Left lung (tissue), 10 donors: ENCODE data around the gene PYGB. TPM values are rescaled to one million over a fixed set of nuclear protein-coding genes. Genes with fewer than 3 reads are reported as not detected.
A peak's percentile ranks its signal among the peaks of the same experiment; 100 is the strongest.

Experiments used
- ATAC-seq: fragments of 200-7000 bp; cut with Tn5 transposase; one replicate; pipeline ENCODE4 v1.9.1; 2020; ENCODE audit warnings: moderate library complexity
- DNase-seq, 4 donors: peaks; one replicate each; pipeline ENCODE4 v3.0.0-alpha.2; 2013 to 2020
- H3K27ac ChIP-seq, 2 donors: fragments of 200-600 bp; sonication (generic) in 1 of 2; one replicate each; pipeline versions ENCODE4 v1.5.0 to v1.8.0; 2020 to 2021
- H3K27me3 ChIP-seq, 2 donors: fragments of 200-600 bp; sonication (generic) in 1 of 2; one replicate each; pipeline versions ENCODE4 v1.5.0 to v1.8.0; 2020 to 2021
- H3K36me3 ChIP-seq, 2 donors: fragments of 200-600 bp; sonication (generic) in 1 of 2; one replicate each; pipeline versions ENCODE4 v1.5.0 to v1.8.0; 2020 to 2021
- H3K4me1 ChIP-seq, 2 donors: fragments of 200-600 bp; one replicate each; pipeline ENCODE4 v1.8.0; 2021
- H3K4me3 ChIP-seq, 2 donors: fragments of 200-600 bp; sonication (generic) in 1 of 2; one replicate each; pipeline versions ENCODE4 v1.5.0 to v1.8.0; 2020 to 2021; ENCODE audit warnings: mild to moderate bottlenecking in 1 of 2
- H3K9me3 ChIP-seq, 2 donors: fragments of 200-600 bp; sonication (generic) in 1 of 2; one replicate each; pipeline versions ENCODE4 v1.5.0 to v1.8.0; 2020 to 2021
- CTCF ChIP-seq, 2 donors: fragments of 200-600 bp; sonication (generic) in 1 of 2; IDR thresholded peaks; one replicate each; pipeline versions ENCODE4 v1.5.0 to v1.8.0; 2021; ENCODE audit warnings: antibody characterized with exemption in 2 of 2
- intact Hi-C, 2 donors: fragments of 100-400 bp; cut with DNase I; formaldehyde crosslinking; loops; one replicate each; pipeline versions ENCODE4 v1.11.2 to v1.14.2; 2022
- polyA plus RNA-seq, 6 donors: library from polyadenylated mRNA; unstranded; fragments of 120-200 nt; gene quantifications; one replicate each; pipeline ENCODE4 v1.2.1, GENCODE V29; 2013; ENCODE audit not compliant: insufficient read length in 6 of 6
- total RNA-seq, 2 donors: library from RNA; stranded (reverse); fragmentation: NEBNext Ultra II Directional; extraction: Animal tissue kit (Norgen Biotek cat#: 25700); gene quantifications; one replicate each; pipeline ENCODE4 v1.2.1, GENCODE V29; 2021
- donor health status: DM: no; HTN: yes; CAD: no.
- donor health status: DM: no; HTN: no; CAD: no.

Gene PYGB
- total and polyA plus RNA-seq, 8 donors: 37.8 to 81.3 (median 47.8) TPM

DNA sequence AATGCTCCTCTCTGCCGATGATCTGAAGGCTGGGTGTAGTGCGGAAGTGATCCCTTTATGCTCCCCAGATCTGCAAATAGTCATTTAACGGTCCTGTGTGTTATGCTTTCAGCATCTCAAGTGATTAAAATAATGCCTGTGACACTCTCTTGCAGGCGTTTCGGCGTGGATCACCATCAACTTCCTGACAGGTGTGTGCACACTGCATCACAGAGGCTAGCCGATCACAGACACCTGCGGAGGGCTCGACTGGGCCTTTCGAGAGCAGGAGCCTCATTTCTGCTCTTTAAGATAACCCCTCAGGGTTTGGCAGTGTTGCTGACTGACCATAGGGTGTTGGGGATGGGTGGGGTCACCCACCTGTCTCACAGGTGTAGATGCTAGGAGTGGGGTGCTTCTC is 32.4 kb upstream of the PYGB start:
- ATAC-seq (no peak), DNase-seq (no peak)
- H3K27ac ChIP-seq: no peak overlapping the region
- TF ChIP-seq CTCF (IDR thresholded peaks at IDR 0.05): no peak
- no peaks in the 10 kb centered on the region for H3K4me1 ChIP-seq
- peaks cover 0 to 97% of the 10 kb centered on the region in 2 donors for H3K36me3 ChIP-seq
- no peak overlapping the region for H3K4me3 ChIP-seq
- no peaks in the 10 kb centered on the region for H3K9me3 ChIP-seq
- intact Hi-C loops: no loop called here
- no peaks in the 10 kb centered on the region for H3K27me3 ChIP-seq

GRCh38 chr20:25216199-25216945 is 31.5 kb upstream of the PYGB start:
- DNase-seq: peak in 1 of 4 donors; percentile 33

DNA sequence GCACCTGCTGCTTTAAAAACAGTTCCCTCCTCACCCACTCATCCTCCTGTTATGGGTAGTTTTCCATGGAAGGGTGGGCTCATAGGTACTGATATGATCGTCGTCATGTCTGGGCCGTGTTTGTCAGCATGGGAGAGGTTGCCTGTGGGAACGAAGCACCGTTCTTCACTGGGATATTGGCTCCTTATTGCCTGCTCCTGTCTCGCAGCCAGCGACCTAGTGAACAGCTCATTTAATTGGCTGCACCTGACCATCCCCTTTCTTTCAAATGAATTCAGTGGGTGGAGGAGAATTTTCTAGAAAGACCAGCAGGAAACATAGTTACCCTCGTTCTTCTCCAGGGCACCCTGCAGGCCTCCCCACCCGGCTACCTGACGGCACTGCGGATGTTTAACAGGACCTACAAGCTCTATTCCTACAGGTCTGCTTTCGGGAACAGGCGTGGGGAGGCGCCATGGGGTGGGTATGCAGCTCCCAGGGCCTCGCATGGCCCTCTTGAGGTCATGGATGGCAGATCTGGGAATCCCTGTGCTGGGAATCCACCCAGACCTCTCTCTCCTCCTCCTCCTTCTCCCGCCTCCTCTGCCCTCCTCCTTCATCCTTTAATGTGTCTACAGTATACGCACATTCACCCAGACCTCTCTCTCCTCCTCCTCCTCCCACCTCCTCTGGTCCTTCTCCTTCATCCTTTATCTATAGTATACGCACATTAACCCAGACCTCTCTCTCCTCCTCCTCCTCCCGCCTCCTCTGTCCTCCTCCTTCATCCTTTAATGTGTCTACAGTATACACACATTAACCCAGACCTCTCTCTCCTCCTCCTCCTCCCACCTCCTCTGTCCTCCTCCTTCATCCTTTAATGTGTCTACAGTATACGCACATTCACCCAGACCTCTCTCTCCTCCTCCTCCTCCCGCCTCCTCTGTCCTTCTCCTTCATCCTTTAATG is 30.4 kb upstream of the PYGB start:
- intact Hi-C loops: no loop called here
- Histone ChIP-seq H3K36me3 (peaks cover 0 to 95% of the 10 kb centered on the region in 2 donors), H3K9me3 (no peaks in the 10 kb centered on the region), H3K4me1 (no peaks in the 10 kb centered on the region), H3K4me3 (no peak overlapping the region), H3K27ac (no peak overlapping the region), H3K27me3 (no peaks in the 10 kb centered on the region)
- DNase-seq (no peak), ATAC-seq (no peak)
- TF ChIP-seq CTCF (IDR thresholded peaks at IDR 0.05): no peak

More at GRCh38 chr20:25216199-25216945, 31.5 kb upstream of the PYGB start:
- intact Hi-C loops: no loop called here
- TF ChIP-seq CTCF (IDR thresholded peaks at IDR 0.05): no peak
- Histone ChIP-seq H3K4me3 (no peak overlapping the region), H3K27me3 (no peaks in the 10 kb centered on the region), H3K27ac (no peak overlapping the region), H3K4me1 (no peaks in the 10 kb centered on the region), H3K36me3 (peaks cover 0 to 95% of the 10 kb centered on the region in 2 donors), H3K9me3 (no peaks in the 10 kb centered on the region)
- no peak for ATAC-seq

DNA sequence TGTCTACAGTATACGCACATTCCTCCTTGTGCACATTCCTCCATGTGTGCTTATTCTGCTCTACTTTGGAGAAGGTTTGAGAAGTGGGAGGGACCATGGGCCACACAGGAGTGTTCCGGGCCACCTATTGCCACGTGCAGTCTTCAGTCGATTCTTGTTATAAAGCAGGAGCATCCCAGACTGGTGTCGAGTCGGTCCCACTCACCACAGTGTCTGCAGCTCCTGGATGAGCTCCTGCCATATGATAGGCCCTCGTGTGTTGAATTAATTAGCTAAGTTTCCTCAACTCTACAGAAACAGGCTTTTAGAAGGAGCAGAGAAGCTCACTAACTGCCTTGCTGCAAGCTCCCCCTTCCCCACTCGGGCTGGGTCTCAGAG is 29.8 kb upstream of the PYGB start:
- DNase-seq (no peak), ATAC-seq (no peak)
- H3K4me3 ChIP-seq: no peak overlapping the region
- no peak overlapping the region for H3K27ac ChIP-seq
- H3K9me3 ChIP-seq: no peaks in the 10 kb centered on the region
- TF ChIP-seq CTCF (IDR thresholded peaks at IDR 0.05): no peak
- no peaks in the 10 kb centered on the region for H3K27me3 ChIP-seq
- H3K4me1 ChIP-seq: no peaks in the 10 kb centered on the region
- peaks cover 0 to 92% of the 10 kb centered on the region in 2 donors for H3K36me3 ChIP-seq
- intact Hi-C loops: no loop called here

DNA sequence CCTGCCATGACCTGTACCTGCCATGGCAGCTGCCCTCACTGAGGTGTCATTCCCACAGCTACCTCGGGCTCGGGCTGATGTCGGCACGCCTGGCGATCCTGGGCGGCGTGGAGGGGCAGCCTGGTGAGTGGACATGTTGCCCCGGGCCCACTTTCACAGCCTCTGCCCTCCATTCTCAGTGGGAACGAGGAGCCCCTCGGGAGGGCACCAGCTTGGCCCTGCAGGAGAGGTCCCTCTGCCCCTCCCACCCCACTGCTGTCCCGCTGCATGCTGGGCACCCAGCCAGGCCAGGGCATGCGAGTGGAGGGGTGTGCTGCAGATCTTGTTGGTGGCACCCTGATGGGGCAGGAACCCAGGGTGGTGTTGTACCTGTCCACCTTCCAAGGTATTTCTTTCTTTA is 29.4 kb upstream of the PYGB start:
- intact Hi-C loops: no loop called here
- no peaks in the 10 kb centered on the region for H3K4me1 ChIP-seq
- H3K9me3 ChIP-seq: no peaks in the 10 kb centered on the region
- DNase-seq (no peak), ATAC-seq (no peak)
- H3K4me3 ChIP-seq: no peak overlapping the region
- H3K27ac ChIP-seq: no peak overlapping the region
- H3K27me3 ChIP-seq: no peaks in the 10 kb centered on the region
- peaks cover 0 to 88% of the 10 kb centered on the region in 2 donors for H3K36me3 ChIP-seq
- no peak for TF ChIP-seq CTCF (IDR thresholded peaks at IDR 0.05)
